HG03565 (cell line): ENCODE measurements around the gene CA9.

ENCODE experiments used
- ATAC-seq: cut with Tn5 transposase; IDR thresholded peaks from one replicate; pipeline ENCODE4 v1.9.1; 2021; ENCODE audit warnings: mild to moderate bottlenecking, moderate library complexity; ENCODE audit not compliant: unreplicated experiment

CA9 gene

DNA sequence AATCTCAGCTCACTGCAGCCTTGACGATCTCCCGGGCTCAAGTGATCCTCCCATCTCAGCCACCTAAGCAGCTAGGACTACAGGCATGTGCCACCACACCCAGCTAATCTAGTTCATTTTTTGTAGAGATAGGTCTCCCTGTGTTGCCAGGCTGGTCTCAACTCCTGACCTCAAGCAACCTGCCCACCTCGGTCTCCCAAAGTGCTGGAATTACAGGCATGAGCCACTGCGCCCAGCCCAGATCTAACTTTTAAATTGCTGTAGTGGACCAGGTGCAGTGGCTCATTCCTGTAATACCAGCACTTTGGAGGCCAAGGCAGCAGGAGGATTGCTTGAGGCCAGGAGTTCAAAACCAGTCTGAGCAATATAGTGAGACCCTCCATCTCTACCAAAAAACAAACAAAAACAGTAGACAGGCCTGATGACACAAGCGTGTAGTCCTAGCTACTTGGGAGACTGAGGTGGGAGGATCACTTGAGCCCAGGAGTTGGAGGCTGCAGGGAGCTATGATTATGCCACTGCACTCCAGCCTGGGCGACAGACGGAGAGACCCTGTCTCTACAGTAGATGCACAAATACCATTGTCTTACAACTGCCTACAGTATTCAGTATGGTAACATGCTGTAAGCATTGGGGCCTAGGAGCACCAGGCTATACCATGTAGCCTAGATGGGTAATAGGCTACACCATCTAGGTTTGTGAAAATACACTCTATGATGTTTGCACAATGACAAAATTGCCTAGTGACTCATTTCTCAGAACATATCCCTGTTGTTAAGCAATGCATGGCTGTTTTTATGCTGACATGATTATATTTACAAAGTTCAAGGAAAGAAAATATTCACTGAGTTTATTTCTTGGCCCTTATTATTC is 21.5 kb upstream of the CA9 start:
- ATAC-seq, result no peak

DNA sequence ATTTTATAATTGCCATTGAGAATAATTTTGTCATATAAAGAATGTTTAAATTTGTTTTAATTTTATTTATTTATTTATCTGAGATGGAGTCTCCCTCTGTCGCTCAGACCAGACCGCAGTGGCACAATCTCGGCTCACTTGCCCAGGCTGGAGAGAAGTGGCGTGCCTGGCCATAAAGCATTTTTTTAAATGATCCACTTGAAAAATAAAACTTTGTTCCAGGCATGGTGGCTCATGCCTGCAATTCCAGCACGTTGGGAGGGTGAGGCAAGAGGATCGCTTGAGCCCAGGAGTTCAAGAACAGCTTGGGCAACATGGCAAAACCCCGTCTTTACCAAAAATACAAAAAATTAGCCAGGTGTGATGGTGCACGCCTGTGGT is 20.9 kb upstream of the CA9 start:
- no peak for ATAC-seq

DNA sequence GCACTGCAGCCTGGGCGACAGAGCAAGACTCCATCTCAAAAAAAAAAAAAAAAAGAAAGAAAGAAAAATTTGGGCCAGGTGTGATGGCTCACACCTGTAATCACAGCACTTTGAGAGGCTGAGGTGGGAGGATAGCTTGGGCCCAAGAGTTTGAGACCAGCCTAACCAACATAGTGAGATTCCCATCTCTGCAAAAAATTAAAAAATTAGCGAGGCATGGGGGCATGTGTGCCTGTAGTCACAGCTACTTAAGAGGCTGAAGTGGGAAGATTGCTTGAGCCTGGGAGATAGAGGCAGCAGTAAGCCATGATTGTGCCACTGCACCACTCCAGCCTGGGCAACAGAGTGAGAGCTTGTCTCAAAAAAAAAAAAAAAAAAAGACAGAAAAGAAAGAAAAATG is 20.1 kb upstream of the CA9 start:
- no peak for ATAC-seq

DNA sequence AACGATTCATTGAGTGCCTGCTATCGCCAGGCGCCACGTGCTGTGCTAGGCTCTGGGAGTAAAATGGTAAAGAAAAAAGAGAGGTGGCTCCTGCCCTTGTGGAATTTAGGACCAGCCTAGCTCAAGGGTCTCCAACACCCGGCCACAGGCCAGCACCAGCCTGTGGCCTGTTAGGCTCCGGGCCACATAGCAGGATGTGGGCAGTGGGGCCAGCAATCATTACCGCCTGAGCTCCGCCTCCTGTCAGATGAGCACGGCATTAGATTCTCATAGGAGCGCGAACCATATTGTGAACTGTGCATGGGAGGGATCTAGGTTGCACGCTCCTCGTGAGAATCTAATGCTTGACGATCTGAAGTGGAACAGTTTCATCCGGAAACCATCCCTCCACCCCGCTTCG is 17.4 kb upstream of the CA9 start:
- ATAC-seq, result no peak

DNA sequence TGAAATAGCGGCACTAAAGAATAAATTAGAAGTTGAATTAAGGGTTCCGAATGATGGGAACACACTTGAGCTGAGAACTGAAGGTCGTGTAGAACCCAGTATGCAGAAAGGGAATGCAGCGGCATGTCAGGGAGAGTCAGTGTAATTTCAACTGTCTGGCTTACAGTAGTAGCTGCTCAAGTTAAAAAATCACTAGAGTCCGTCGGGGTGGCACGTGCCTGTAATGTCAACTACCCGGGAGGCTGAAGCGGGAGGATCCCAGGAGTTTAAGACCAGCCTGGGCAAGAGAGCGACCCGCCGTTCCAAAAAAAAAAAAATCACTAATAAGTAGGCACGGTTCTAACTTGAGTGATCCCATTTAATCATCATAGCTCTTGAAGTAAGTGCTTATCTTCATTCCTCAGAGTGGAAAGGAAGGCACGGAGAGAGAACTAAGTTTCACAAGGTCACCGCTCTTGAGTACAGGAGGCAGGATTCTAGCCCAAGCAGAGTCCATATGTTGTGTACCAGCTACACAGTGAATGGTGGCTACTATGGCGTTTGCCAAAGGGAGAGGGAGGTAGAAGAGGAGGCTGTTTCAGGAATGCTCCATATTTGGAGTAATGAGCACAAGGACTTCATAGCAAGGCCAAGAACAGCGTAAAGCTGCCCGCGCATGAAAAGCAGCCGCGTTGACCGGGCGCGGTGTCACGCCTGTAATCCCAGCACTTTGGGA is 16.7 kb upstream of the CA9 start:
- ATAC-seq, result no peak

DNA sequence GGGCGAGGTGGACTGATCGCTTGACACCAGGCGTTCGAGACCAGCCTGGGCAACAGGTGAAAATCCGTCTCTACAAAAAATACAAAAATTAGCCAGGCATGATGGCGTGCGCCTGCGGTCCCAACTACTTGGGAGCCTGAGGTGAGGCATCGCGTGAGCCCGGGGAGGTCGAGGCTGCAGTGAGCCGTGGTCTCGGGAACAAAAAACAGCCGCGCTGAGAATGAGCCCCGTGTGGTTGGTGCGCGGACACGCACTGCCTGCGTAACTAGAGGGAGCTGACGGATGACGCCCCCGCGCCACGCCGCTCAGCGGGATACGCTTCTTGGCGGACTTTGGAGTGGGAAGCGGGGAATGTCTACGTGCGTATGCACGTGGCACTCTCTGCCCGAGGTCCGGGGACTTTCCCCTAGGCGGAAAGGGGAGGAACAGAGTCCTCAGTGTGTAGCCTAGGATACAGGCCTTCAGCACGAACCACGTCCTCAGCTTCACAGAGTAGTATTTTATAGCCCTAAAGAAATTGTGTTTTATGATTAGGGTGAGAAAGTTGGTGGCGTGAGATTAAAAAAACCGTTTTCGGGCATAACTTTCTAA is 16.1 kb upstream of the CA9 start, which contains the start of gene RMRP:
TSS of gene RMRP (minus strand) at position 474 of the 591 bp plus-strand sequence.
- ATAC-seq, result peak; percentile 87

DNA sequence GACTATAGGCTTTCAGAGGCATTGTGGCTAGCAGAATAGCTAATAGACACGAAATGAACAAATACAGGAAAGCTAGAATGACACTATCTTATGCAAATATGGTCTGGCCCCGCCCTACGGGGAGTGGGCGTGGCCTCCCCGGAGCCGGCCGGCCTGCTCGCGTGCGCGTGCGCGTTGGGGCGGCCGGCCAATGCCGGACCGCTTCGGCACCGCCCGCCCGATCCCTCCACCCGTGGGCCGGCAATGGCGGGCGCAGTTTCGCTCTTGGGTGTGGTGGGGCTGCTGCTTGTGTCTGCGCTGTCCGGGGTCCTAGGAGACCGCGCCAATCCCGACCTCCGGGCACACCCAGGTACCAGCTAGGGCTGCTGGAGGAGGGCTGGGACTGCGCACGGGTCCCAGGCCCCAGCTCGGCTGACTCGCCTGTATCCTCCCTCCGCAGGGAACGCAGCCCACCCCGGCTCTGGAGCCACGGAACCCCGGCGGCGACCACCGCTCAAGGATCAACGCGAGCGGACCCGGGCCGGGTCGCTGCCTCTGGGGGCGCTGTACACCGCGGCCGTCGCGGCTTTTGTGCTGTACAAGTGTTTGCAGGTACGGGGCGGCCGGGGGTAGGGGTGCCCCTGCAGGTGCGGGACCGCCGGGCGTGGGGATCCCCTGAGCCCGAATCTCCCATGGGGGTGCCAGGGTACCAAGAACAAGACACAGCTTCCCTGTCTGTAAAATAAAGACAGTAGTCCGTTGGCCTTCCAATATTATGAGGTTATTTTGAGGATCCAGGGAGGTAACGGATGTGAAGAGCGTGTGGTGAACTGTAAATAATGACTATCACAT is 15.4 kb upstream of the CA9 start, which contains the start of gene CCDC107:
TSS of gene CCDC107 (plus strand) at position 156 of the 831 bp plus-strand sequence. CDS start at position 244, 88 bp downstream.
- ATAC-seq, result peak; percentile 49

DNA sequence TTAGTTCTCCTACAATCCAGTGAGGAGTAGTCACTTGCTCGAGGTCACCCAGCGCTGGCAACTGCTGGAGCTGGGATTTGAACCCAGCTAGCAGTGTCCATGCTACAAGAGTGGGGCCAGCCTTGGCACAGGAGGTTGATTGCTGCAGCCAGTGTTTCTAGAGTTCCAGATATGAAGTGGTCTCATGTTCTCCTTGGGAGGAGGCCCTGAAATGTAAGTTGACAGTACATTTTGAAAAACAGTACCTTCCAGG is 14.8 kb upstream of the CA9 start:
- ATAC-seq, result no peak

DNA sequence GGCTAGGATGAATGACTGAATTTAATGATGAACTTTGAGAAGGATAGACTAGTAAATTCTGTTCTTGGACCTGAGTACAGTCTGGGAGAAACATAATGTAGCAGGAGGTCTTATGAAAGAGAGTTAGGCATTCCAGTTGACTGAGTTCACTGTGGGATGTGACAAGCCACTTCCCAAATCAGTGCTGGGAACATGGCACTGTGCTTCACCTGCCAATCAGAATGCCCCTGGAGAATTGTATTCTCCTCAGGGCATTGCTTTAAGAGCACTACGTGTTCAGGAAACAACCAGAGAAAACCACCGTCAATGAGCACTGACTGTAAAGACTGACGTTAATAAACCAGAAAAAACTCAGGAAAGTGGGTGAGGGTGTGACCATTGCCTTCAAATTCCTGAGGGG is 14.4 kb upstream of the CA9 start:
- ATAC-seq, result no peak

DNA sequence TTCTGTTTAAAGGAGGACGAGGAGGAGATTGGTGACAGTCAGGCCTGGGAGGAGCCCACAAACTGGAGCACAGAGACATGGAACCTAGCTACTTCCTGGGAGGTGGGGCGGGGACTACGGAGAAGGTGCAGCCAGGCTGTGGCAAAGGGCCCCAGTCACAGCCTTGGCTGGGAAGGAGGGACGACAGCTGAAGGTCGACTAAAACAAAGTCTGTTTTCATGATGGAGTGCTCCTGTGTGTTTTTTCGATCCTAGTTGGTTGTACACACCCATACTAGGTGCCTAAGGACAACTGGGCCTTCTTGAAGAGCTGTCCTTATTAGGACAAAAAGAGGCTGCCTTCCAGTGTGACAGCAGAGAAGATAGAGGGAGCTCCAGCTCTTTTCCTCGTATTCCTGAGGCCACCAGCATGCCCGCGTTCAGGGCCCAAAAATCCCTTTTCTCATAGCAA is 12.7 kb upstream of the CA9 start:
- no peak for ATAC-seq

DNA sequence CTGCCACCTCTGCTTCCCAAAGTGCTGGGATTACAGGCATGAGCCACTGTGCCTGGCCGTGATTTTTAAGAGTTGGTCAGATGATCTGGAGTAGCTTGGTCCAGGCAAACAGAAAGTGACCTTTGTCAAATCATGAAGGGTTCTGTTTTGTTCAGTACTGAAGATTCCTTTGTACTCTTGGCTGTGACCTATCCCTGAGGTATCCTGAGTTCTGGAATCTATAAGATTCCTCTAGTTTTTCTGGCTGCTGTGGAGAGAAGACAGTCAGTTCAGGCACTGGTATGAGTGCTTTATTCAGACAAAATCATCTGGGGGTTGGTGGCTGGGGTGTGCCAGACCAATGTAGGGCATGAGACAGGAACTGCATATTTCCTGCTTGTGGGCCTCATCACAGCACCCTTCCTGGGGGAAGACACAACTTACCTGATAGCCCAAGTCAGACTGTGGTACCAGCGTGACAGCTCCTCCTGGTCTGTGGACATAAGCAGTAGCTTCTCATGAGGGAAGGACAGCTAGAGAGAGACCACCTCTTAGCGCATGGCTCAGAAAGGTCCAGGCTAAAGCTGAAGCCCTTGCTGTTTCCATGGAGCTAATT is 11.9 kb upstream of the CA9 start:
- no peak for ATAC-seq

DNA sequence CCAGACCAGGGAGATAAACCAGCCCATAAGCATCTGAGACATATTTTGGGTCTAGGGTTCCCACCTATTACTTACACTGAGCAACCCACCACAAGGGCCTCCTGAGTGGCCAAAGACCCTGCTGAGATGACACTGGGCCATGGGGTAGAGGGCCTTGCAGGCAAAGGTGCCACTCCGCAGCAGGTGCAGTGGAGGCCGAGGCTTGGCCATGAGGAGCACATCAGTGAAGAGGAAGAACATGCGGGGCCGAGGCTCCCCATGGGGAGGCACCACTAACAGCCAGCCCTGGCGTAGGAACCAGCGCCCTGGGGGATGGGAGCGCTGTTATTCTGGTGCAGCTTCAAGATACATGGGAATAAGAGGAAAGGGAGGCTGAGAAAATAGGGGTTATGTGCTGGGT is 11.3 kb upstream of the CA9 start:
- ATAC-seq, result no peak

DNA sequence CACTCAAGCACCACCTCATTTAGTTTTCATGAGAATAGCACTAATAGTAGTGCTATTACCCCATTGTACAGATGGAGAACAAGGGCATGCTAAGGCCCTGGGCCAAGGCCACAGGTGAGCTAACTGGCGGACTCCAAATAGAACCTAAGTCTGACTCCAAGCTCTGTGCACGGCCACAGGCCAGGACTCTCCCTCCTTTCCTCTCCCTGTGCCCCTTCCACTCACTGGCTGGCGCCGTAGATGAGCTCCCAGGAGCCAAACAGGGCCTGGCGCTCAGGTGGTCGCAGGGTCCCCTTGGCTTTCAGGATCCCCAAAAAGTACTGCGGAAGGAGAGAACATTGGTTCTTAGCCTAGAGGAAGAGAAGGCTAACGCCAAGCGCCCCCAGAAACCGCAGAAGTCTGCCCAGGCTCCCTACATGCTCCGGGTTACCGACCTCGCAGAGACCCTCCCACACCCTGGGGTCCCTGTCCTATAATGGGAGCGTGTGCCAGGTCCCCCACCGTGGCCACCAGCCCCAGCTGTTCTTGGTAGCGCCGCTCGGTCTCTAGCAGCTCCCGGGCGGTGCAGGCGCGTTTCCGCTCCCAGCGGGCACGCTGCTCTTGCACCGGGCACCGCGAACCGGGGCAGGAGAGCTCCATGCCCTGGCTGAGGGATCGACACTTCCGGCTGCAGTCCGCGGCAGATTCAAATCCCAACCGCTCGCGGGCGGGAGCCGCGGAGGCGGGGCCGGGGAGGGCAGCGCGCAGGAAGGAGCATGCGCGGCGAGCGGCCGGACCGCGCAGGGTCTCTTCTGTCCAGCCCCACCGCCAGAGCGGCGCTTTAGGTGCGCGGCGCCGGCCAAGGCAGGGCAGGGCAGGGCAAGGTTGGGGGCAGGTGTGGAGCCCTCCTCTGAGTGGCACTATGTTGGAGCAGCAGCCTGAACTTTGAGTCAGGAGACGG is 8.9 kb upstream of the CA9 start, which contains the start of gene ARHGEF39:
TSS of gene ARHGEF39 (minus strand) at position 665 of the 940 bp plus-strand sequence. CDS start at position 639, 26 bp downstream.
- ATAC-seq, result peak; percentile 73

DNA sequence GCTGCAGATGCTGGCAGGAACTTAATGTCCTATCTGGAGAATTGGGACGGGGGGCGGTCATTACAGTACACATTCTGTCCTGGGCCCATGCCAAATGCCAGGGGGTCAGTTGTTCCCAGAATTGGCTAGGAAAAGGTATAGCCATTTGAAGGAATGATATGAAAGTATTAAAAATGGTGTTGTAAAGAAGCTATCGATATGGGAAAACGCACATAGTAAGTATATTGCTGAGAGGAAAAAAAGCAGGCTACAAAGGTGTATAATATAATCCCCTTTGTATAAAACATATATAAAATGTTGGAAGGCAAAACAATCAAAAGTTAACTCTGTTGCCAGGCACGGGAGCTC is 8.3 kb upstream of the CA9 start:
- no peak for ATAC-seq

DNA sequence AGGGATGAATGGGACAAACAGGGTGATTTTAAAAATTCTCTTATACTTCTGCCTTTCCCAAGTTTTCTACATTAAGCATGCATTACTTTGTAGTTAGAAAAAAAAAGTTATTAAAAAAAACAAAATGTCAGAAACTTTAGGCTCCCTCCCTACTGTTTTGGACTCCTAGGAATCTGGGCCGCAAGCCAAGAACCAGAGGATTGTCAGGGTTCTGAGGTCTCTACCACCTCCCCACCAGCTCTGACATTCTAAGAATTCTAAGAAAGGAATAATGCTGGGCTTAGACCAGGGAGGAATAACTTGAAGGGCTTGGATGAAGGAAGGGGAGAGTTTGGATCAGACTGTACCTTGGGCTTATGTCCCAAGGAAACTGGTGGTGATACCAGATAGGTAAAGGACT is 7.7 kb upstream of the CA9 start:
- ATAC-seq, result no peak

DNA sequence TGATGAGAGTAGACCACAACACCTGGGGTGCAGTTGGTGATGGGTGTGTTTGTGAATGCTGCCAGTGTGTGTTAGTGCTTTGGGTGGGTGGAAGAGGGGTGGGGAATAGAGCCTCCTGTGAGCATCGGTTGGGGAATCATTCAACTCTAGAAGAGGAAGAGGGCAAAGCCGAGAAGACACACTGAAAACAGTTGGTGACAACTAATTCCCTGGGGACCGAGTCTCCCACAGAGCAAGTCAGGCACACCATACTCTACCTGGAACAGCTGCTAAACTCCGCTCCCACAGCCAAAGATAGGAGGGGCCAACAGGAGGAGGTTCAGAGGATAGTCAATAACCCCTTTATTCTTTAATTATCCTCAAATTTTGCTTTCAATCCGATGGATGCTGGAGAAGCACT is 7.2 kb upstream of the CA9 start:
- ATAC-seq, result no peak

DNA sequence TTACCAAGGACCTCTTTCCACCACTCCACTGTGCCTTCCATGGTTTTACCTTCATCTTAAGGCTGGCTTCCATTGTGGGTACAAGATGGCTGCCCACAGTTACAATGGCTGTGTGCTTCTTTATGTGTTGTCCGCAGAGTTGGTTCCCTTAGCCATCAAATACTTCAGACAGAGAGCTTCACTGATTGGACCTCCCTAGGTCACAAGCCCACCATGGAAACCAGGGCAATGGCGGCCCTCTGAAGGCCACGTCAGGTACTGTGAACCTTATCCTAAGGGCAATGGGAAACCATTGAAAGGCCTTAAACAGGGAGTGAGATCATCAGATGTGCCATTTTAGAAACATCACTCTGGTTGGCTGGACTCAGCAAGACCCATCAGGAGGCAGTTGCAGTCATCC is 5.8 kb upstream of the CA9 start:
- ATAC-seq, result no peak

DNA sequence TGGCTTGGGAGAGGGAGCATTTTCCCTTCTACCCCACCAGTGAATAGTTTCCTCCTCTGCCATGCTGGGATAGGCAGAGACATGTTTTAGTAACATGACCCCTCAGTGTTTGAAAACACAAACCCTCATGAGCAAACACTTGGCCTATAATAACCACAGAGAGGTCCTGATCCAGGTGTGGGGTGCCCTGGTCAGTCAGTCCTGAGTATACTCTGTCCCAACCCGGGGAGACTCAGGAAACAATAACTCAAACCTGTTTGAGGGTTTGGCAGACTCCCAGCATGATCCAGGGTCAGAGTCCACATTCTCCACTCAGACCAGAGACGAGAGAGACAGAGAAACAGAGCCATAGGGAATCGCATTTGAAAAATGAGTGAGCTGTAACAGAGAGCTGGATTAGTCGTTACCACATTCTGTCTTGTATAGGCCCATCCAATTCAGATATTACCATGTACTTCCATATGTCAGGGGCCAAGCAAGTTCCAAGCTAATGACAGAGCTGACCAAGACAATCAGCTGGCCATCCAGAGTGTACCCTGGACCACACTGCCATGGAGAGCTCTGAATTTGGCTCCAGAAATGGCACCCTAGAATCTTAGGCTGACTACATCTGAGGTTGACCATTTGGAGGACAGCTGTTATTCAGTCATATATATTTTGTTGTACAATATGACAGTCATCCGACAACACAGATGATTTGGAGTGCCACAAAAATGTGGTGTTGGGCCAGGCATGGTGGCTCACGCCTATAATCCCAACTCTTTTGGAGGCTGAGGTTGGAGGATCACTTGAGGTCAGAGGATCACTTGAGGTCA is 4.2 kb upstream of the CA9 start:
- no peak for ATAC-seq

DNA sequence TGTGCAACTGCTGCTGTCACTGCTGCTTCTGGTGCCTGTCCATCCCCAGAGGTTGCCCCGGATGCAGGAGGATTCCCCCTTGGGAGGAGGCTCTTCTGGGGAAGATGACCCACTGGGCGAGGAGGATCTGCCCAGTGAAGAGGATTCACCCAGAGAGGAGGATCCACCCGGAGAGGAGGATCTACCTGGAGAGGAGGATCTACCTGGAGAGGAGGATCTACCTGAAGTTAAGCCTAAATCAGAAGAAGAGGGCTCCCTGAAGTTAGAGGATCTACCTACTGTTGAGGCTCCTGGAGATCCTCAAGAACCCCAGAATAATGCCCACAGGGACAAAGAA is 265 bp downstream of the CA9 start:
- no peak for ATAC-seq
